IMR-90 (cell line): ENCODE data around the gene DENND1A. TPM values are rescaled to one million over a fixed set of nuclear protein-coding genes. Genes with fewer than 3 reads are reported as not detected.
A peak's percentile ranks its signal among the peaks of the same experiment; 100 is the strongest.

Experiments
- ATAC-seq: fragments of 200-7000 bp; cut with Tn5 transposase; 2 replicates; pipeline ENCODE4 v1.9.1; 2020; ENCODE audit warnings: low read depth, mild to moderate bottlenecking, moderate library complexity
- BruUV-seq: library from RNA; stranded (reverse); fragments of 400-500 nt; replicated peaks from 2 replicates; lab custom pipeline; 2021; lab: Mats Ljungman, UMichigan
- CTCF ChIA-PET: fragments of 300-600 bp; formaldehyde crosslinking; extraction: SDS; loops from one replicate; lab custom pipeline; 2021; ENCODE audit warnings: antibody characterized with exemption; lab: Yijun Ruan, JAX
- POLR2A ChIA-PET: fragments of 300-600 bp; sonication (Branson Sonifier 250); formaldehyde crosslinking; loops from one replicate; lab custom pipeline; 2022; ENCODE audit warnings: antibody characterized with exemption; ENCODE audit not compliant: unreplicated experiment; lab: Charles Lee
- DNase-seq: peaks from one replicate; pipeline ENCODE4 v3.0.0; 2013
- H2AFZ ChIP-seq: replicated peaks from 2 replicates; pipeline ENCODE3; 2013; ENCODE audit warnings: low read length, mild to moderate bottlenecking; ENCODE audit not compliant: poor library complexity
- H2AK5ac ChIP-seq: 2 replicates; pipeline ENCODE4 v1.6.1; 2013; ENCODE audit warnings: low read depth, low read length, inconsistent platforms
- H2AK9ac ChIP-seq: replicated peaks from 2 replicates; pipeline ENCODE3; 2013; ENCODE audit warnings: mild to moderate bottlenecking, low read depth, low read length, moderate library complexity; ENCODE audit not compliant: poor library complexity
- H2BK120ac ChIP-seq: 2 replicates; pipeline ENCODE4 v1.6.1; 2013; ENCODE audit warnings: low read depth, low read length, inconsistent platforms
- H2BK15ac ChIP-seq: 3 replicates; pipeline ENCODE4 v1.6.1; 2013; ENCODE audit warnings: low read depth, low read length, inconsistent platforms
- H2BK20ac ChIP-seq: 2 replicates; pipeline ENCODE4 v1.6.1; 2013; ENCODE audit warnings: low read depth, mild to moderate bottlenecking, inconsistent platforms, low read length, moderate library complexity
- H2BK5ac ChIP-seq: 2 replicates; pipeline ENCODE4 v1.6.1; 2013; ENCODE audit warnings: mild to moderate bottlenecking, low read depth, low read length, inconsistent platforms; ENCODE audit not compliant: poor library complexity, severe bottlenecking
- H3K14ac ChIP-seq: replicated peaks from 2 replicates; pipeline ENCODE4 v1.6.1; 2013; ENCODE audit warnings: low read depth, low read length, inconsistent platforms
- H3K18ac ChIP-seq: 2 replicates; pipeline ENCODE4 v1.6.1; 2013; ENCODE audit warnings: low read depth, low read length, control low read depth
- H3K23ac ChIP-seq: 2 replicates; pipeline ENCODE4 v1.6.1; 2013; ENCODE audit warnings: low read depth, low read length, inconsistent platforms
- H3K27ac ChIP-seq: 2 replicates; pipeline ENCODE4 v1.5.1; 2013; ENCODE audit warnings: mild to moderate bottlenecking, control low read depth, low read length; ENCODE audit not compliant: insufficient read depth
- H3K27me3 ChIP-seq: 2 replicates; pipeline ENCODE4 v1.6.1; 2013; ENCODE audit warnings: low read length; ENCODE audit not compliant: control insufficient read depth, insufficient read depth
- H3K36me3 ChIP-seq: 2 replicates; pipeline ENCODE4 v1.6.1; 2013; ENCODE audit warnings: low read length, mixed read lengths; ENCODE audit not compliant: control insufficient read depth, insufficient read depth
- H3K4ac ChIP-seq: 2 replicates; pipeline ENCODE4 v1.6.1; 2013; ENCODE audit warnings: low read depth, low read length, inconsistent platforms
- H3K4me1 ChIP-seq: 2 replicates; pipeline ENCODE4 v1.6.1; 2013; ENCODE audit warnings: low read length, mixed read lengths; ENCODE audit not compliant: control insufficient read depth, insufficient read depth
- H3K4me2 ChIP-seq: 2 replicates; pipeline ENCODE4 v1.6.1; 2013; ENCODE audit warnings: low read depth, mild to moderate bottlenecking, control low read depth, low read length, moderate library complexity
- H3K4me3 ChIP-seq: 2 replicates; pipeline ENCODE4 v1.5.1; 2013; ENCODE audit warnings: low read depth, mild to moderate bottlenecking, control low read depth, low read length, moderate library complexity; ENCODE audit not compliant: insufficient read depth
- H3K56ac ChIP-seq: 2 replicates; pipeline ENCODE4 v1.6.1; 2013; ENCODE audit warnings: low read length, inconsistent platforms; ENCODE audit not compliant: insufficient read depth; ENCODE audit errors: extremely low read depth
- H3K79me1 ChIP-seq, 2 experiments: 2 replicates each; pipeline ENCODE4 v1.6.1; 2013; ENCODE audit warnings: low read length in 2 of 2, inconsistent platforms in 1 of 2, low read depth in 1 of 2
- H3K9ac ChIP-seq: 2 replicates; pipeline ENCODE4 v1.6.1; 2013; ENCODE audit warnings: low read depth, low read length, control low read depth
- H3K9me1 ChIP-seq: 2 replicates; pipeline ENCODE4 v1.6.1; 2013; ENCODE audit warnings: low read length, inconsistent platforms; ENCODE audit not compliant: insufficient read depth
- H3K9me3 ChIP-seq: 2 replicates; pipeline ENCODE4 v1.6.1; 2013; ENCODE audit warnings: low read length; ENCODE audit not compliant: control insufficient read depth, insufficient read depth
- H4K20me1 ChIP-seq: 2 replicates; pipeline ENCODE4 v1.6.1; 2013; ENCODE audit warnings: low read length, inconsistent platforms; ENCODE audit not compliant: insufficient read depth
- H4K5ac ChIP-seq: 2 replicates; pipeline ENCODE4 v1.6.1; 2013; ENCODE audit warnings: mild to moderate bottlenecking, low read depth, low read length, control low read depth
- H4K8ac ChIP-seq, 2 experiments: 2 replicates each; pipeline ENCODE4 v1.6.1; 2013; ENCODE audit warnings: low read depth in 2 of 2, low read length in 2 of 2, control low read depth in 1 of 2, inconsistent platforms in 1 of 2
- H4K91ac ChIP-seq: 2 replicates; pipeline ENCODE4 v1.6.1; 2013; ENCODE audit warnings: low read depth, low read length, inconsistent platforms; ENCODE audit not compliant: insufficient read depth
- CEBPB ChIP-seq: IDR thresholded peaks from 2 replicates; pipeline ENCODE4 v1.6.1; 2012; ENCODE audit warnings: low read depth, low read length, improper control_type of control experiment
- CTCF ChIP-seq: conservative IDR thresholded peaks from 2 replicates; pipeline ENCODE4 v1.5.1; 2012; ENCODE audit warnings: mild to moderate bottlenecking, low read depth, low read length, improper control_type of control experiment
- MXI1 ChIP-seq: IDR thresholded peaks from 2 replicates; pipeline ENCODE4 v1.6.1; 2012; ENCODE audit warnings: low read depth, mild to moderate bottlenecking, low read length, moderate library complexity, borderline replicate concordance
- NFE2L2 ChIP-seq: fragments of 150-350 bp; IDR thresholded peaks from 2 replicates; pipeline ENCODE4 v1.6.1; 2016; ENCODE audit warnings: low read depth, mild to moderate bottlenecking, low read length
- POLR2A ChIP-seq: IDR thresholded peaks from 2 replicates; pipeline ENCODE4 v1.6.1; 2012; ENCODE audit warnings: mild to moderate bottlenecking, low read depth, low read length
- RAD21 ChIP-seq: IDR thresholded peaks from 2 replicates; pipeline ENCODE4 v1.6.1; 2012; ENCODE audit warnings: low read length, improper control_type of control experiment
- RFX5 ChIP-seq: IDR thresholded peaks from 2 replicates; pipeline ENCODE4 v1.8.0; 2012; ENCODE audit warnings: low read depth, mild to moderate bottlenecking, low read length, moderate library complexity
- SMC3 ChIP-seq: fragments of 150-350 bp; IDR thresholded peaks from 2 replicates; pipeline ENCODE4 v1.6.1; 2016; ENCODE audit warnings: low read depth, mild to moderate bottlenecking, antibody characterized with exemption, low read length, moderate library complexity
- USF2 ChIP-seq: fragments of 150-350 bp; IDR thresholded peaks from 2 replicates; pipeline ENCODE4 v1.6.1; 2017; ENCODE audit warnings: mild to moderate bottlenecking, antibody characterized with exemption, low read length, low read depth
- WGBS, 2 experiments: methylation state at CpG; one replicate each; pipeline versions ENCODE4 v1.1.5 to v1.1.7; 2013; ENCODE audit warnings: missing lambda C conversion rate in 2 of 2; ENCODE audit not compliant: insufficient read length in 1 of 2; ENCODE audit errors: extremely low coverage in 2 of 2; 5-methylcytosine and 5-hydroxymethylcytosine counted together
- dilution Hi-C: fragments of 300-500 bp; cut with HindIII; formaldehyde crosslinking; loops from one replicate; pipeline ENCODE4 v1.14.3; 2018; ENCODE audit warnings: low sequenced_read_pairs; ENCODE audit not compliant: unreplicated experiment
- in situ Hi-C: fragments of 300-500 bp; cut with MboI; formaldehyde crosslinking; loops from 3 replicates; pipeline ENCODE4 v1.14.3; 2019; ENCODE audit warnings: low sequenced_read_pairs, inconsistent platforms, mixed read lengths
- intact Hi-C: fragments of 100-400 bp; cut with micrococcal nuclease; formaldehyde crosslinking; loops from 2 replicates; pipeline ENCODE4 v1.10.0; 2022
- polyA plus RNA-seq, 3 experiments: library from polyadenylated mRNA; depleted of rRNA; stranded (reverse); fragments of >200 nt; gene quantifications; 2 replicates each; pipeline ENCODE4 v1.2.3, GENCODE V29; 2012; ENCODE audit warnings: low replicate concordance in 1 of 3
- total RNA-seq: library from RNA; depleted of rRNA; stranded (reverse); fragments of >200 nt; gene quantifications from 2 replicates; pipeline ENCODE4 v1.2.3, GENCODE V29; 2012

Gene DENND1A
- total and polyA plus RNA-seq, 2 of the 4 experiments (the other 2 are of a cell fraction), result 21.4 to 27.6 TPM

- H3K4me3 ChIP-seq, result peak overlapping the region; percentile 63
- POLR2A ChIA-PET, result no interaction called here
- intact Hi-C loops, result loop anchor here (10.0 kb wide), 1 partner anchor 233 kb away; no protein-coding TSS in a partner anchor
These were observed 292.4 kb downstream of the DENND1A start for GRCh38 chr9:123637606-123637944.

More at GRCh38 chr9:123637606-123637944, 292.4 kb downstream of the DENND1A start:
- no peak overlapping the region for H4K91ac ChIP-seq
- H2BK20ac ChIP-seq, result no peak overlapping the region
- H2BK120ac ChIP-seq, result no peak overlapping the region
- CTCF ChIA-PET, result interaction anchor here (0.6 to 1.2 kb wide), 3 partner anchors 50 to 1259 kb away, joined by 3 to 4 read pairs (median 4); no protein-coding TSS in a partner anchor
- H2AK5ac ChIP-seq, result no peak overlapping the region
- no peaks in the 10 kb centered on the region for H3K27me3 ChIP-seq
- no peaks in the 10 kb centered on the region for H3K36me3 ChIP-seq
- H4K5ac ChIP-seq, result no peak overlapping the region
- H4K20me1 ChIP-seq, result no peaks in the 10 kb centered on the region
- peak overlapping the region; percentile 100 for H3K4me2 ChIP-seq
- no peak overlapping the region for H3K56ac ChIP-seq
- ATAC-seq (peak; percentile 87), DNase-seq (peak; percentile 53)
- H3K23ac ChIP-seq, result no peak overlapping the region
- H2BK5ac ChIP-seq, result no peak overlapping the region
- H2BK15ac ChIP-seq, result no peak overlapping the region
- no peak overlapping the region for H4K8ac ChIP-seq
- H2AK9ac ChIP-seq, result no peak overlapping the region
- WGBS, 2 experiments, result no CpG with 5 or more reads among the region's 3 CpGs
- no TSS peak for BruUV-seq
- peak overlapping the region; percentile 88; the same call in 1 of the 2 replicates for H3K18ac ChIP-seq
- peak overlapping the region; percentile 24; the same call in 1 of the 2 replicates for H3K9ac ChIP-seq
- TF ChIP-seq NFE2L2 (no peak), RFX5 (no peak), POLR2A (no peak), CEBPB (no peak), RAD21 (no peak), USF2 (no peak), CTCF (no peak), SMC3 (no peak), MXI1 (no peak)
- H3K14ac ChIP-seq, result no peak overlapping the region
- H3K4me1 ChIP-seq, result no peaks in the 10 kb centered on the region
- in situ Hi-C loops (no loop called here), dilution Hi-C loops (no loop called here)
- no peaks in the 10 kb centered on the region for H3K9me3 ChIP-seq
- no peak overlapping the region for H2AFZ ChIP-seq
- H3K79me1 ChIP-seq, result no peaks in the 10 kb centered on the region; a peak in 1 of 4 replicates
- no peak overlapping the region for H3K4ac ChIP-seq
- peaks cover 4% of the 10 kb centered on the region; the same call in 1 of the 2 replicates for H3K9me1 ChIP-seq
- H3K27ac ChIP-seq, result no peak overlapping the region
